Liver (tissue), 9 donors: ENCODE measurements around the gene PTPRN2. TPM values are rescaled to one million over a fixed set of nuclear protein-coding genes. Genes with fewer than 3 reads are reported as not detected.

ENCODE experiments used
- DNase-seq: peaks from one replicate; pipeline ENCODE4 v3.0.0-alpha.2; 2017; ENCODE audit warnings: low spot score
- H3K27ac ChIP-seq, 2 donors: one replicate each; pipeline ENCODE4 v1.7.0; 2013; ENCODE audit warnings: inconsistent platforms in 2 of 2, low read length in 2 of 2, control low read depth in 1 of 2, low read depth in 1 of 2, mild to moderate bottlenecking in 1 of 2
- H3K27me3 ChIP-seq, 4 donors: one replicate each; pipeline versions ENCODE4 v1.6.1 to v1.7.0; 2013; ENCODE audit warnings: low read length in 3 of 4, inconsistent platforms in 1 of 4, mild to moderate bottlenecking in 1 of 4, moderate library complexity in 1 of 4; ENCODE audit not compliant: control insufficient read depth in 4 of 4, insufficient read depth in 4 of 4
- H3K36me3 ChIP-seq, 4 donors: one replicate each; pipeline versions ENCODE4 v1.6.1 to v1.7.0; 2013; ENCODE audit warnings: low read length in 3 of 4, mild to moderate bottlenecking in 3 of 4, low read depth in 1 of 4, moderate library complexity in 1 of 4; ENCODE audit not compliant: control insufficient read depth in 4 of 4, insufficient read depth in 3 of 4
- H3K4me1 ChIP-seq, 4 donors: one replicate each; pipeline versions ENCODE4 v1.6.1 to v1.7.0; 2013; ENCODE audit warnings: low read length in 3 of 4, mild to moderate bottlenecking in 3 of 4, moderate library complexity in 1 of 4; ENCODE audit not compliant: control insufficient read depth in 4 of 4, insufficient read depth in 4 of 4
- H3K4me3 ChIP-seq, 3 donors: one replicate each; pipeline versions ENCODE4 v1.6.1 to v1.7.0; 2013; ENCODE audit warnings: low read length in 3 of 3, control low read depth in 1 of 3, low read depth in 1 of 3, mild to moderate bottlenecking in 1 of 3
- H3K9ac ChIP-seq, 2 donors: one replicate each; pipeline ENCODE4 v1.7.0; 2013; ENCODE audit warnings: low read length in 2 of 2, mild to moderate bottlenecking in 2 of 2, moderate library complexity in 2 of 2, control low read depth in 1 of 2, low read depth in 1 of 2
- H3K9me3 ChIP-seq, 4 donors: one replicate each; pipeline versions ENCODE4 v1.6.1 to v1.7.0; 2013; ENCODE audit warnings: low read length in 3 of 4; ENCODE audit not compliant: control insufficient read depth in 4 of 4
- ATF3 ChIP-seq: IDR thresholded peaks from 2 replicates; pipeline ENCODE4 v1.6.1; 2016; ENCODE audit warnings: antibody characterized with exemption
- CTCF ChIP-seq: fragments of 150-350 bp; IDR thresholded peaks from 2 replicates; pipeline ENCODE4 v1.5.1; 2017; ENCODE audit warnings: improper control_type of control experiment, low read depth, low read length; ENCODE audit not compliant: missing input control
- EGR1 ChIP-seq, 2 donors: IDR thresholded peaks; 2 replicates each; pipeline ENCODE4 v1.6.1; 2016 to 2018; ENCODE audit warnings: antibody characterized with exemption in 2 of 2, low read depth in 2 of 2
- FOXA1 ChIP-seq: IDR thresholded peaks from 2 replicates; pipeline ENCODE4 v1.6.1; 2016; ENCODE audit warnings: antibody characterized with exemption
- FOXA2 ChIP-seq: IDR thresholded peaks from 2 replicates; pipeline ENCODE4 v1.6.1; 2016; ENCODE audit warnings: antibody characterized with exemption
- GABPA ChIP-seq, 2 donors: IDR thresholded peaks in 1 of 2; conservative IDR thresholded peaks in 1 of 2; 2 replicates each; pipeline ENCODE4 v1.6.1; 2016; ENCODE audit warnings: antibody characterized with exemption in 2 of 2, mild to moderate bottlenecking in 1 of 2, moderate library complexity in 1 of 2
- HNF4A ChIP-seq, 2 donors: conservative IDR thresholded peaks; 2 replicates each; pipeline ENCODE4 v1.6.1; 2016; ENCODE audit warnings: antibody characterized with exemption in 2 of 2, mild to moderate bottlenecking in 2 of 2
- HNF4G ChIP-seq: IDR thresholded peaks from 2 replicates; pipeline ENCODE4 v1.6.1; 2016; ENCODE audit warnings: antibody characterized with exemption
- JUND ChIP-seq, 2 donors: IDR thresholded peaks; 2 replicates each; pipeline ENCODE4 v1.6.1; 2016; ENCODE audit warnings: antibody characterized with exemption in 2 of 2
- MAX ChIP-seq: IDR thresholded peaks from 2 replicates; pipeline ENCODE4 v1.6.1; 2016; ENCODE audit warnings: antibody characterized with exemption
- NR2F2 ChIP-seq: IDR thresholded peaks from 2 replicates; pipeline ENCODE4 v1.6.1; 2016; ENCODE audit warnings: antibody characterized with exemption
- RAD21 ChIP-seq, 2 donors: IDR thresholded peaks; 2 replicates each; pipeline ENCODE4 v1.6.1; 2016; ENCODE audit warnings: antibody characterized with exemption in 2 of 2, mild to moderate bottlenecking in 2 of 2
- REST ChIP-seq: IDR thresholded peaks from 2 replicates; pipeline ENCODE4 v1.6.1; 2016; ENCODE audit warnings: antibody characterized with exemption, mild to moderate bottlenecking
- RXRA ChIP-seq, 2 donors: IDR thresholded peaks; 2 replicates each; pipeline ENCODE4 v1.6.1; 2017 to 2018; ENCODE audit warnings: antibody characterized with exemption in 2 of 2, mild to moderate bottlenecking in 1 of 2
- SP1 ChIP-seq: IDR thresholded peaks from 2 replicates; pipeline ENCODE4 v1.6.1; 2018; ENCODE audit warnings: antibody characterized with exemption, mild to moderate bottlenecking
- TAF1 ChIP-seq: conservative IDR thresholded peaks from 2 replicates; pipeline ENCODE4 v1.6.1; 2016; ENCODE audit warnings: antibody characterized with exemption, mild to moderate bottlenecking
- YY1 ChIP-seq: IDR thresholded peaks from 2 replicates; pipeline ENCODE4 v1.6.1; 2016; ENCODE audit warnings: antibody characterized with exemption, mild to moderate bottlenecking
- ZBTB33 ChIP-seq: IDR thresholded peaks from 2 replicates; pipeline ENCODE4 v1.6.1; 2016; ENCODE audit warnings: antibody characterized with exemption
- WGBS: extraction: QIAGEN DNeasy Blood & Tissue Kit; methylation state at CpG from one replicate; pipeline ENCODE4 v1.1.7; 2013; 5-methylcytosine and 5-hydroxymethylcytosine counted together
- polyA plus RNA-seq, 2 donors: library from polyadenylated mRNA; stranded (reverse) in 1 of 2; unstranded in 1 of 2; fragments of 200-250 nt in 1 of 2; fragments of >200 nt in 1 of 2; fragmentation: Nextera tagmentation in 1 of 2; extraction: Ambion mirVana in 1 of 2; gene quantifications; one replicate each; pipeline versions ENCODE4 v1.2.1 to v1.2.3, GENCODE V29; 2013 to 2015
- total RNA-seq, 2 donors: library from RNA; depleted of rRNA; stranded (reverse); fragments of >200 nt; gene quantifications; one replicate each; pipeline ENCODE4 v1.2.3, GENCODE V29; 2014
- donor health status: healthy.
- donor health status: healthy.
- donor health status: healthy.
- donor health status: healthy.
- donor health status: healthy.

The PTPRN2 gene
- total and polyA plus RNA-seq, 4 donors: 0.75 to 1.9 (median 1.1) TPM

- Histone ChIP-seq H3K4me1 (no peaks in the 10 kb centered on the region), H3K27ac (no peak overlapping the region), H3K9ac (no peak overlapping the region), H3K27me3 (no peaks in the 10 kb centered on the region), H3K9me3 (no peaks in the 10 kb centered on the region), H3K36me3 (no peaks in the 10 kb centered on the region), H3K4me3 (no peak overlapping the region)
- TF ChIP-seq REST (no peak), TAF1 (no peak), FOXA2 (no peak), JUND (IDR thresholded peaks at IDR 0.05) (no peak), RAD21 (IDR thresholded peaks at IDR 0.05) (no peak)
- 89% methylated on average over 29 of the region's 29 CpGs for WGBS
- no peak for DNase-seq
Observed at GRCh38 chr7:158006841-158007696, 580.6 kb downstream of the PTPRN2 start.

- Histone ChIP-seq H3K36me3 (no peaks in the 10 kb centered on the region), H3K27me3 (no peaks in the 10 kb centered on the region), H3K4me3 (no peak overlapping the region), H3K27ac (no peak overlapping the region), H3K4me1 (no peaks in the 10 kb centered on the region), H3K9ac (no peak overlapping the region), H3K9me3 (no peaks in the 10 kb centered on the region)
- no peak for TF ChIP-seq ATF3
- TF ChIP-seq HNF4G: no peak
- no peak for TF ChIP-seq RXRA (IDR thresholded peaks at IDR 0.05)
- no peak for TF ChIP-seq SP1
- no peak for TF ChIP-seq FOXA1
- TF ChIP-seq JUND (IDR thresholded peaks at IDR 0.05): no peak
- TF ChIP-seq HNF4A (conservative IDR thresholded peaks at IDR 0.05): no peak
- no peak for TF ChIP-seq ZBTB33
- TF ChIP-seq RAD21 (IDR thresholded peaks at IDR 0.05): no peak
- no peak for TF ChIP-seq NR2F2
- no peak for TF ChIP-seq REST
- no peak for TF ChIP-seq GABPA (IDR thresholded peaks at IDR 0.05 in 1 of 2, conservative IDR thresholded peaks at IDR 0.05 in 1 of 2)
- no peak for TF ChIP-seq MAX
- TF ChIP-seq FOXA2: no peak
- no peak for TF ChIP-seq YY1
- TF ChIP-seq EGR1 (IDR thresholded peaks at IDR 0.05; ENCODE audit: low read depth in 2 of 2): no peak
- TF ChIP-seq CTCF: no peak
- TF ChIP-seq TAF1: no peak
- no peak for DNase-seq
- WGBS: 74% methylated on average over 12 of the region's 12 CpGs
Observed at GRCh38 chr7:158005531-158005930, 582.1 kb downstream of the PTPRN2 start.
